NCI-H510A treated with DMSO at 0.1 percent for 48 hours (cell line): Measurements from ENCODE around the gene RDH8.

ENCODE experiments used
- DNase-seq: peaks from one replicate; lab custom pipeline; 2025; lab: John Stamatoyannopoulos, UW

Gene RDH8

DNA sequence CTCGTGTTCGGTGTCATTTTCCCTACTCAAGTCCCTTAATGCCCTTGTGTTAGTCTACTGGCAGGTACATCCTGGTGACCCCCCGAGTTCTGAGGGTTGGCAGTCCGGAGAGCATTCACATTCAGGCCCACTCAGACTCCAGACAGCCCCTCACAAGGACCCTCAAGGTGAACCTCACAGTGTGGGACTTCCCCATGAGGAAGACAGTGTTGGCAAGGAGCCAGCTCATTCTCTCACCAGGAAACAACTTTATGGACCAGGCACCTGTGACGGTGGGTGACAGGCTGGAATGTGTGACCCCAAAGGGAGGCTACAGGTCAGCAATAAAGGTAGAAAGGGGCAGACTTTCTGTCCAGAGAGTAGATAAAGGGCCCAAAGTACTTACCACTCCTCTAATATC is 24.5 kb downstream of the RDH8 start:
- no peak for DNase-seq

DNA sequence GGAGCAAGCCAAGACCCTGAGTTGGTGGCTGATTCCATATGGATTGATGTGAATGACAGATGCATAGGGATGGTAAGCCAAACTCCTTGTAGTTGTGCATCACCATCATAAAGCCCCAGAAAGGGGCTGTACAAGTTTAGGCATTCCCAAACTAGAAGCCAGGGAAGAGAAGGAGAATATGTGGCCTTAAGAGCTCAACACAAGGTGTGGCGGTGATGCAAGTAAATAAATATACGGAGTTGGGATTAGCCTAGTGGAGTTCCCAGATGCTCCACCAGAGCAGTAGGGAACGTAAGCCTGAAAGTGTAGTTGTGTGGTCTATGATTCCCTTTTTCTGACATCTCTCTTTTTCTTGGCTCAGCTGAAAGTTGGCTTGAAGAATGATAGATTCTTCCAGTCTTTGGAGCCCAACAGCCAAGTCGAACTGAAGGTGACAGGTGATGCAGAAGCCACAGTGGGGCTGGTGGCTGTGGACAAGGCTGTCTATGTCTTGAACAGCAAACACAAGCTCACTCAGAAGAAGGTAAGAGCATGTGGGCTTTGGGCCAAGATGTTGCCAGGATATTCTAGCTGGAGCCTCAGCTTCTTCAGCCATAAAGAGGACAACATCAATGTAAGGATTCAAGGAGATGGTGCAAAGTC is 30.1 kb downstream of the RDH8 start:
- DNase-seq, result no peak

DNA sequence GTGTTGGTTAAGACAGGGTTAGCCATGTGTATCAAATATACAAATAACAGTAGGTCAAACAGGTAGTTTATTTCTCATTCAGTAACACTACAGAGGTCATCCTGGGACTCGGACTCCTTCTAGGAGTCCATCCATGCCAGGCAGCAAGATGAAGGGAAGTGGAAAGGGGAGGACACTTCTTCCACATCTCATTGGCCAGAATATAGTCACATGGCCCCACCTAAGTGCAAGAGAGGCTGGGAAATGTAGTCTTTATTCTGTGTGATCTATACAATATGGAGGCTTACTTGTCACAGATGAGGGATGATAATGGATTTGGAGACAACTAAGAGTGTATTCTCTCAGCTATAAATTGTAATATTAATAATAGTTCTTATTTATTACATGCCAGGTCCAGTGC is 31.1 kb downstream of the RDH8 start:
- no peak for DNase-seq

DNA sequence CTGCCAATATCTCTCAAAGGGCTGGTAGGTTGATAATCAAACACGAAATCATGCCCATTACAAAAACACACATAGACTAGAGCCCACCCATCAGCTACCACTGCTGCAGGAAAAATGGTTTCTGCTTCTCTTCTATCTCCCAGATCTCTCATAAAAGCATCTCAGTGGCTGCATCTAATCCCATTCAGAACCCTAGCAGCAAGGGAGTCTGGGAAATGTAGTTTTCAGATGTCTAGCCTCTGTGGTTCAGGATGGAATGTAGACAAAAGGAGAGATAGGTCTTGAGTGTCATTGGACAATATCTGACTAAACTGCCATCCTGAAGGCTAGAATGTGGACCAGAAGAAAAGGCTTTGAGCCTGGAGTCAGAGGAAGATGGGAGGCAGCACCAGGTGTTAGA is 32.1 kb downstream of the RDH8 start:
- no peak for DNase-seq

DNA sequence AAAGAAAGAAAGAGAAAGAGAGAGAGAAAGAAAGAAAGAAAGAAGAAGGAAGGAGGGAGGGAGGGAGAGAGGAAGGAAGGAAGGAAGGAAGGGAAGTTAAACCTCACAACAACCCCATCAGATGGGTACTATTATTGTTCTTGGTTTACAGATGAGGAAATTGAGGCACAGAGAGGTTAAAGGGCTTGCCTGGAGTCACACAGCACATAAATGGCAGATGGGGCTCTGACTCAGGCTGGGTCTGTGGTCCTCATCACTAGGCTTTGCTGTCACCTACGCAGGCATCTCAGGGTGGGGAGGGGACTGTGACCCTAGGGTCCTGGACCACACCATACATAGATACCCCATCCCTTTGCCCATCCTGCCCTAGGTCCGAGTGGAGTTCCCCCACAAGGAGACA is 36.3 kb downstream of the RDH8 start:
- no peak for DNase-seq

DNA sequence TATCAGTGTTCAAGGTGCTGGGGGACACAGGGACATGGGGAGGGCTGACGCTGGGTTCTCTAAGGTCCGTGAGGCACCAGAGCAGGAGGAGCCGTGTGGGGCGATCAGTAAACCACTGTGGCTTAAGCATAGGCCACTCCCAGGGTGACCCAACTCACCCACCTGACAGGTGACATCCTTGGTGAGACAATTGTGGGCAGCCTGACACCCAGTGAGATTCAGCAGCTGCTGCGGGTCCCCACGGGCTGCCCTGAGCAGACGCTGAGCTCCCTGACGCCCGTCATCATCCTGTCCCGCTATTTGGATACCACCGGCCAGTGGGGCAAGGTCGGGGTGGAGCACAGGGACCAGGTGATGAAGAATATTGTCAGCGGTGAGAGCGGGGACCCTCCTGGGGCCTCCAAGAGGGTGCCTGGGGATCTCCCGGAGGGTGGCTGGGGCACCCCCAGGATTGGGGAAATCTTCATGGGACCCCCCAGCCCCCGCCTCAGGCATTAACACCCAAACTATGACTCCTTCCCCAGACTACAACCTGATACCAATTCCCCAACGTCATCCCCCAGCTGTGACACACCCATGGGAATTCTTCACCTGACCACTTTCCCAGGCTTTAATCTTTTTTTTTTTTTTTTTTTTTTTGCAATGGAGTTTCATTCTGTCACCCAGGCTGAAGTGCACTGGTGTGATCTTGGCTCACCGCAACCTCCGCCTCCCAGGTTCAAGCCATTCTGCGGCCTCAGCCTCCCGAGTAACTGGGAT is 39.5 kb downstream of the RDH8 start:
- no peak for DNase-seq

DNA sequence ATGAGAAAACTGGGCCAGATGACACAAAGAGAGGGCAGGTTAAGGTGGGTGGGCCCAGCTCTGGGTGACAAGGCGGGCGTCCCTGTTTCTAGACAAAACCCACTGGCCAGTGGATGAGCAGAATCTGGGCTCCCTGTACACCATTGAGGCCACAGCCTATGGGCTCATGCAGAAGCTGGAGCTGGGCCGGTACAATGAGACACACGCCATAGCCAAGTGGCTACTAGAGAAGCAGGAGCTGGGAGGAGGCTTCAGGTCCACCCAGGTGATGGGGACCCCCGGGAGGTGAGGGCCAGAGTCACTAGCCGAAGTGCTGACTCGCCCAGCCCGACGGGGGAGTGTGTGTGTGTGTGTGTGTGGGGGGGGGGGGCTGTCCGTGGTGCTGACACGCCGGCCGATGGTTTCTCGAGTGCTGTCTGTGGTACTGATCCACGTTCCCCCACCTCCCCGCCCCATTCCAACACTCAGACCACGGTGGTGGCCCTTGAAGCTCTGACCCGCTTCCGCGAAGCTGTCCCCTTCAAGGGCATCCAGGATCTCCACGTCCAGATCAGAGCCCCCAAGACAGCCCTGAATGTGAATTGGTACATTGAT is 48.5 kb downstream of the RDH8 start:
- DNase-seq, result no peak

DNA sequence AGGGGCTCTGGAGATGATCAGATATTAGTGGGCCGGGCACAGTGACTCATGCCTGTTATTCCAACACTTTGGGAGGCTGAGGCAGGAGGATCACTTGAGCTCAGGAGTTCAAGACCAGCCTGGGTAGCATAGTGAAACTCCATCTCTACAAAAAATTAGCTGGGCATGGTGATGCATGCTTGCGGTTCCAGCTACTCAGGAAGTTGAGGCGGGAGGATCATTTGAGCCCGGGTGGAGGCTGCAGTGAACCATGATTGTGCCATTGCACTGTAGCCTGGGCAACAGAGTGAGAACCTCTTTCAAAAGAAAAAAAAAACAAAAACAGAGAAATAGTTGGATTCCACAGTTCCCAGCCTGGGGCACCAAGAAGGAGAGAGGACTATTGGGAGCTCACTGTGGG is 54.9 kb downstream of the RDH8 start:
- no peak for DNase-seq

DNA sequence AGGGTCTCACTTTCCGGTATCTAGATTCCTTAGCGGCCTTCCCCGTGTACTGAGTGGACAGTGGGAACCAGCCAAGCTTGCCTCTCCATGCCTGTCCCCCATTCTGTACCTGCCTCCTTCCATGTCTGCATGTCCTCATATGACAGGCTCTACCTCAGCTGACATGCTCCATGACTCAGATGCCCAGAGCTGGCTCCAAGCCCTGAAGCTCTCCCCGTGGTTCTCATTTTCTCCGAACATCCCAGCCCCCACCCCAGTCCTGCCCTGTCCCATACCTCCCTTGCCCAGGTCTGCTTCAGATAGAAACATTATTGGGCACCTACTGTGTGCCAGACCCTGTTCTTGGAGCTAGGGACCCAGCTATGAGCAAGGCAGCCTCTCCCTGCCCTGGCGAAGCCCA is 55.8 kb downstream of the RDH8 start:
- DNase-seq, result no peak

DNA sequence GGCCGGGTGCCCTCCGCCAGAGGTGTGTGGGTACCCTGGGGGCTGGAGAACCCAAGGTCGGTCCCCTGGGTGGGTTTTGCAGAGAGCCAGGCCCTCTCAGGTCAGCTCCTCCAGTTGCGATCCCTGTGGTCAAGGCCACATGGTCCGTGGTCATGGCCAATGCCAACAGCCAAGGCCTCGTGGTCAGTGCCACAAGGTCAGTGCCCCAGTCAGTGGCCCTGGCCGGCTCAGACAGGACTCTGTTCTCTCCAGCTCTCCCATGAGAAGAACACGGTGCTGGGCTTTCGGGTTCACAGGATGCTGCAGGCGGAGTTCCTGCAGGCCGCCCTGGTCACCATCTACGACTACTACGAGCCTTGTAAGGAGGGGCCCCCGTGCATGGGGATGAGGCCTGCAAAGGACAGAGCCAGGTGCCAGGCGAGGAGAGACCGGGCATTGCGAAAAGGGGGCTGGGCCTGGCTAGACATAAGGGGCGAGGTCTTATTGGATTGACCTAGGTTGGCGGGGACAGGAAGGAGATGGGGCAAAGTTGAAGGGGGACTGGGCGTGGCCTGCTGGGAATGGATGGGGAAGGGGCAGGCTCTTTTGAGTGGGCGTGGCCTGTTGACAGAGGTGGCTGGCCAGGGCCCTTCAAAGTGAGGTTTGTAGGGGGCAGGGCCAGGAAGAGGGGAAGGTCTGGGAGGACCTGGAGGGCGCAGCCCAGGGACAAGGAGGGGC is 57.6 kb downstream of the RDH8 start:
- DNase-seq, result no peak
